ENCODE data around the gene VIPR2.

GRCh38 chr7:159166530-159166929 is 21.9 kb upstream of the VIPR2 start:
- TF ChIP-seq CTCF (IDR thresholded peaks at IDR 0.05) (no peak), POLR2A (IDR thresholded peaks at IDR 0.05) (no peak)
